Bronchial epithelial cell (primary cell): ENCODE results near the gene METAP1D. TPM values are rescaled to one million over a fixed set of nuclear protein-coding genes. Genes with fewer than 3 reads are reported as not detected.

Experiments used
- DNase-seq: peaks from one replicate; pipeline ENCODE4 v3.0.0-alpha.2; 2010; ENCODE audit warnings: low read depth
- FAIRE-seq: peaks from 2 replicates; lab custom pipeline; 2011; peaks lifted over from hg19 to GRCh38; lab: Jason Lieb, UNC
- H3K27me3 ChIP-seq: 2 replicates; pipeline ENCODE4 v1.5.1; 2011; ENCODE audit warnings: low read length; ENCODE audit not compliant: control insufficient read depth, insufficient read depth
- H3K36me3 ChIP-seq: 2 replicates; pipeline ENCODE4 v1.5.1; 2011; ENCODE audit warnings: low read length; ENCODE audit not compliant: control insufficient read depth, insufficient read depth
- H3K4me3 ChIP-seq: 2 replicates; pipeline ENCODE4 v1.5.1; 2011; ENCODE audit warnings: mild to moderate bottlenecking, low read depth, low read length, control low read depth
- total RNA-seq: library from RNA; depleted of rRNA; stranded (reverse); fragments of >200 nt; gene quantifications from 2 replicates; pipeline ENCODE4 v1.2.1, GENCODE V29; 2014
- TF ChIP-seq, protein P1 (sequence below): IDR thresholded peaks from 2 replicates; pipeline ENCODE4 v1.5.1; 2011; ENCODE audit warnings: mild to moderate bottlenecking, moderate library complexity, low read length, control low read depth, inconsistent platforms; ENCODE audit not compliant: insufficient read depth, severe bottlenecking

Gene METAP1D
- total RNA-seq, 1 donor from 2014 or later: 2.6 TPM

DNA sequence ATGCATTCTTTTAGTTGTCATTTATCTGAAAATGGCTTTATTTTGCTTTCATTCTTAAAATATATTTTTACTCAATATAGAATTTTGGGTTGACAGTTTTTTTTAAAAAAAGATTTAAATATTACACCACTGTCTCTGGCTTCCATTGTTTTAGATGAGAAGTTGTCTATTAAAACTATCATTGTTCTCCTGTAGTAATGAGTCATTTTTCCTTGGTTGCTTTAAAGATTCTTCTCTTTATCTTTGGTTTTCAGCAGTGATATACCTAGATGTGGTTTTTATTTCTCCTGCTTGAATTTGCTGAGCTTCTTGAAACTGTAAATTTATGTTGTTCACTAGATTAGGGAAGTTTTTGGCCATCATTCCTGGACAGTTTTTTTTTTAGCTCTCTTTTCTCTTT is 129.7 kb downstream of the METAP1D start:
- Histone ChIP-seq H3K27me3 (no peaks in the 10 kb centered on the region), H3K4me3 (no peak overlapping the region), H3K36me3 (no peaks in the 10 kb centered on the region)
- TF ChIP-seq, protein P1, sequence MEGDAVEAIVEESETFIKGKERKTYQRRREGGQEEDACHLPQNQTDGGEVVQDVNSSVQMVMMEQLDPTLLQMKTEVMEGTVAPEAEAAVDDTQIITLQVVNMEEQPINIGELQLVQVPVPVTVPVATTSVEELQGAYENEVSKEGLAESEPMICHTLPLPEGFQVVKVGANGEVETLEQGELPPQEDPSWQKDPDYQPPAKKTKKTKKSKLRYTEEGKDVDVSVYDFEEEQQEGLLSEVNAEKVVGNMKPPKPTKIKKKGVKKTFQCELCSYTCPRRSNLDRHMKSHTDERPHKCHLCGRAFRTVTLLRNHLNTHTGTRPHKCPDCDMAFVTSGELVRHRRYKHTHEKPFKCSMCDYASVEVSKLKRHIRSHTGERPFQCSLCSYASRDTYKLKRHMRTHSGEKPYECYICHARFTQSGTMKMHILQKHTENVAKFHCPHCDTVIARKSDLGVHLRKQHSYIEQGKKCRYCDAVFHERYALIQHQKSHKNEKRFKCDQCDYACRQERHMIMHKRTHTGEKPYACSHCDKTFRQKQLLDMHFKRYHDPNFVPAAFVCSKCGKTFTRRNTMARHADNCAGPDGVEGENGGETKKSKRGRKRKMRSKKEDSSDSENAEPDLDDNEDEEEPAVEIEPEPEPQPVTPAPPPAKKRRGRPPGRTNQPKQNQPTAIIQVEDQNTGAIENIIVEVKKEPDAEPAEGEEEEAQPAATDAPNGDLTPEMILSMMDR: no peak
- no peak for DNase-seq
- no peak for FAIRE-seq

Other genes starting within 250 kb of the METAP1D start
- 7.2 and 9.5 TPM in 2 replicates for gene SLC25A12, start 105.7 kb upstream of the METAP1D start, total RNA-seq
- 25.8 and 30.0 TPM in 2 replicates for gene HAT1, start 77.5 kb upstream of the METAP1D start, total RNA-seq
- gene DLX1, start 85.6 kb downstream of the METAP1D start, total RNA-seq: not detected in 2 replicates
- gene DLX2, start 102.9 kb downstream of the METAP1D start, total RNA-seq: not detected in 2 replicates